PFSK-1 (cell line): ENCODE measurements around the gene GLYATL1.

Source experiments
- POLR2AphosphoS5 ChIP-seq: IDR thresholded peaks from 2 replicates; pipeline ENCODE4 v1.6.1; 2012; ENCODE audit warnings: low read depth, mild to moderate bottlenecking, control low read depth, low read length, moderate library complexity
- TAF1 ChIP-seq: IDR thresholded peaks from 2 replicates; pipeline ENCODE4 v1.6.1; 2012; ENCODE audit warnings: low read length, control low read depth, borderline replicate concordance; ENCODE audit not compliant: insufficient read depth
- TF ChIP-seq, protein P1 (sequence below), 2 experiments: IDR thresholded peaks; 2 replicates each; pipeline versions ENCODE4 v1.6.1 to v1.8.0; 2011 to 2012; ENCODE audit warnings: low read depth in 2 of 2, low read length in 2 of 2, control low read depth in 1 of 2, inconsistent platforms in 1 of 2, mild to moderate bottlenecking in 1 of 2, moderate library complexity in 1 of 2; ENCODE audit not compliant: insufficient read depth in 1 of 2

GRCh38 chr11:58968251-58968711 is 29.0 kb downstream of the GLYATL1 start:
- TF ChIP-seq POLR2AphosphoS5 = no peak
- TF ChIP-seq TAF1 = no peak
- TF ChIP-seq, protein P1, sequence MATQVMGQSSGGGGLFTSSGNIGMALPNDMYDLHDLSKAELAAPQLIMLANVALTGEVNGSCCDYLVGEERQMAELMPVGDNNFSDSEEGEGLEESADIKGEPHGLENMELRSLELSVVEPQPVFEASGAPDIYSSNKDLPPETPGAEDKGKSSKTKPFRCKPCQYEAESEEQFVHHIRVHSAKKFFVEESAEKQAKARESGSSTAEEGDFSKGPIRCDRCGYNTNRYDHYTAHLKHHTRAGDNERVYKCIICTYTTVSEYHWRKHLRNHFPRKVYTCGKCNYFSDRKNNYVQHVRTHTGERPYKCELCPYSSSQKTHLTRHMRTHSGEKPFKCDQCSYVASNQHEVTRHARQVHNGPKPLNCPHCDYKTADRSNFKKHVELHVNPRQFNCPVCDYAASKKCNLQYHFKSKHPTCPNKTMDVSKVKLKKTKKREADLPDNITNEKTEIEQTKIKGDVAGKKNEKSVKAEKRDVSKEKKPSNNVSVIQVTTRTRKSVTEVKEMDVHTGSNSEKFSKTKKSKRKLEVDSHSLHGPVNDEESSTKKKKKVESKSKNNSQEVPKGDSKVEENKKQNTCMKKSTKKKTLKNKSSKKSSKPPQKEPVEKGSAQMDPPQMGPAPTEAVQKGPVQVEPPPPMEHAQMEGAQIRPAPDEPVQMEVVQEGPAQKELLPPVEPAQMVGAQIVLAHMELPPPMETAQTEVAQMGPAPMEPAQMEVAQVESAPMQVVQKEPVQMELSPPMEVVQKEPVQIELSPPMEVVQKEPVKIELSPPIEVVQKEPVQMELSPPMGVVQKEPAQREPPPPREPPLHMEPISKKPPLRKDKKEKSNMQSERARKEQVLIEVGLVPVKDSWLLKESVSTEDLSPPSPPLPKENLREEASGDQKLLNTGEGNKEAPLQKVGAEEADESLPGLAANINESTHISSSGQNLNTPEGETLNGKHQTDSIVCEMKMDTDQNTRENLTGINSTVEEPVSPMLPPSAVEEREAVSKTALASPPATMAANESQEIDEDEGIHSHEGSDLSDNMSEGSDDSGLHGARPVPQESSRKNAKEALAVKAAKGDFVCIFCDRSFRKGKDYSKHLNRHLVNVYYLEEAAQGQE (IDR thresholded peaks at IDR 0.05; ENCODE audit: insufficient read depth in 1 of 2, low read depth in 2 of 2, low read length in 2 of 2) = no peak
